OCI-LY1 (cell line): ENCODE results near the gene GSK3B.

Source experiments
- H2AFZ ChIP-seq: fragments of 200-600 bp; sonication (generic), shearing (Covaris generic); 2 replicates; pipeline ENCODE4 v1.6.0; 2014; ENCODE audit warnings: antibody characterized with exemption, mild to moderate bottlenecking, low read length
- H3F3A ChIP-seq: fragments of 200-600 bp; sonication (generic), shearing (Covaris generic); 2 replicates; pipeline ENCODE4 v1.6.0; 2014; ENCODE audit warnings: mild to moderate bottlenecking, antibody characterized with exemption, low read length, moderate library complexity; ENCODE audit not compliant: insufficient read depth
- H3K27ac ChIP-seq: fragments of 200-600 bp; sonication (generic); 2 replicates; pipeline ENCODE4 v1.5.1; 2014; ENCODE audit warnings: low read length, mixed run types, mild to moderate bottlenecking, low read depth; ENCODE audit not compliant: poor library complexity, severe bottlenecking
- H3K27me3 ChIP-seq: fragments of 200-600 bp; sonication (generic); 2 replicates; pipeline ENCODE4 v1.6.0; 2014; ENCODE audit warnings: antibody characterized with exemption, mild to moderate bottlenecking, low read length, moderate library complexity; ENCODE audit not compliant: insufficient read depth
- H3K36me3 ChIP-seq: fragments of 200-600 bp; sonication (generic); 2 replicates; pipeline ENCODE4 v1.6.1; 2014; ENCODE audit warnings: mild to moderate bottlenecking, antibody characterized with exemption, low read length, moderate library complexity, mixed read lengths; ENCODE audit not compliant: insufficient read depth
- H3K4me1 ChIP-seq: fragments of 200-600 bp; sonication (generic); 2 replicates; pipeline ENCODE4 v1.5.1; 2014; ENCODE audit warnings: mild to moderate bottlenecking, low read length, moderate library complexity; ENCODE audit not compliant: insufficient read depth, severe bottlenecking
- H3K4me2 ChIP-seq: fragments of 200-600 bp; sonication (generic), shearing (Covaris generic); 2 replicates; pipeline ENCODE4 v1.6.1; 2014; ENCODE audit warnings: low read length
- H3K4me3 ChIP-seq: fragments of 200-600 bp; sonication (generic); 2 replicates; pipeline ENCODE4 v1.5.1; 2014; ENCODE audit warnings: low read length, low read depth, mild to moderate bottlenecking, mixed read lengths; ENCODE audit not compliant: poor library complexity, severe bottlenecking
- H3K79me2 ChIP-seq: fragments of 200-600 bp; shearing (Covaris generic); 2 replicates; pipeline ENCODE4 v1.6.1; 2016; ENCODE audit warnings: mixed run types, low read length, mixed read lengths; ENCODE audit not compliant: insufficient read depth
- H3K9ac ChIP-seq: fragments of 200-600 bp; sonication (generic), shearing (Covaris generic); 2 replicates; pipeline ENCODE4 v1.6.1; 2014; ENCODE audit warnings: mild to moderate bottlenecking, low read length, mixed read lengths
- H3K9me2 ChIP-seq: fragments of 200-600 bp; sonication (generic), shearing (Covaris generic); 2 replicates; pipeline ENCODE4 v1.6.1; 2014; ENCODE audit warnings: low read depth, mild to moderate bottlenecking, low read length, mixed read lengths
- H3K9me3 ChIP-seq: fragments of 200-600 bp; shearing (Covaris generic); 2 replicates; pipeline ENCODE4 v1.6.1; 2014; ENCODE audit warnings: low read length, mixed read lengths
- H4K20me1 ChIP-seq: fragments of 200-600 bp; sonication (generic), shearing (Covaris generic); 2 replicates; pipeline ENCODE4 v1.6.0; 2016; ENCODE audit warnings: mild to moderate bottlenecking, low read length; ENCODE audit not compliant: insufficient read depth
- CTCF ChIP-seq: fragments of 200-600 bp; sonication (generic), shearing (Covaris generic); IDR thresholded peaks from 2 replicates; pipeline ENCODE4 v1.5.1; 2017; ENCODE audit warnings: mild to moderate bottlenecking, antibody characterized with exemption, low read length, moderate library complexity, mixed read lengths
- EZH2 ChIP-seq: fragments of 200-600 bp; sonication (generic), shearing (Covaris generic); IDR thresholded peaks from 2 replicates; pipeline ENCODE4 v1.8.0; 2017; ENCODE audit warnings: borderline replicate concordance, mixed run types, mild to moderate bottlenecking, antibody characterized with exemption, low read length, moderate library complexity, mixed read lengths

The GSK3B gene

GRCh38 chr3:120064641-120065040, 29.6 kb downstream of the GSK3B start:
- H3F3A ChIP-seq, result no peaks in the 10 kb centered on the region; the same call in 1 of the 2 replicates
- no peak overlapping the region for H3K4me2 ChIP-seq
- peaks cover 14% of the 10 kb centered on the region for H3K4me1 ChIP-seq
- H3K27me3 ChIP-seq, result no peaks in the 10 kb centered on the region
- H4K20me1 ChIP-seq, result peaks cover 2% of the 10 kb centered on the region; the same call in 1 of the 2 replicates
- H3K27ac ChIP-seq, result no peak overlapping the region
- no peaks in the 10 kb centered on the region for H3K9me2 ChIP-seq
- H3K36me3 ChIP-seq, result peaks cover 13% of the 10 kb centered on the region
- H2AFZ ChIP-seq, result no peak overlapping the region
- H3K9me3 ChIP-seq, result 0 out of 2 replicates have a peak, but pooled peaks cover 3% of the 10 kb centered on the region
- H3K9ac ChIP-seq, result no peak overlapping the region
- TF ChIP-seq CTCF (no peak), EZH2 (no peak)
- H3K79me2 ChIP-seq, result peaks cover 93% of the 10 kb centered on the region
- H3K4me3 ChIP-seq, result no peak overlapping the region

- no peak overlapping the region for H3K4me2 ChIP-seq
- H3K9me2 ChIP-seq, result no peaks in the 10 kb centered on the region
- peaks cover 30% of the 10 kb centered on the region for H3K4me1 ChIP-seq
- H3K9me3 ChIP-seq, result 0 out of 2 replicates have a peak, but pooled peaks cover 3% of the 10 kb centered on the region
- H3K27ac ChIP-seq, result no peak overlapping the region
- H3K27me3 ChIP-seq, result no peaks in the 10 kb centered on the region
- no peaks in the 10 kb centered on the region; the same call in 1 of the 2 replicates for H3F3A ChIP-seq
- H2AFZ ChIP-seq, result no peak overlapping the region
- peaks cover 98% of the 10 kb centered on the region for H3K79me2 ChIP-seq
- no peak overlapping the region for H3K9ac ChIP-seq
- TF ChIP-seq EZH2 (no peak), CTCF (no peak)
- peaks cover 9% of the 10 kb centered on the region for H3K36me3 ChIP-seq
- H3K4me3 ChIP-seq, result no peak overlapping the region
- peaks cover 2% of the 10 kb centered on the region; the same call in 1 of the 2 replicates for H4K20me1 ChIP-seq
These were observed 31.8 kb downstream of the GSK3B start for GRCh38 chr3:120062474-120062873.

DNA sequence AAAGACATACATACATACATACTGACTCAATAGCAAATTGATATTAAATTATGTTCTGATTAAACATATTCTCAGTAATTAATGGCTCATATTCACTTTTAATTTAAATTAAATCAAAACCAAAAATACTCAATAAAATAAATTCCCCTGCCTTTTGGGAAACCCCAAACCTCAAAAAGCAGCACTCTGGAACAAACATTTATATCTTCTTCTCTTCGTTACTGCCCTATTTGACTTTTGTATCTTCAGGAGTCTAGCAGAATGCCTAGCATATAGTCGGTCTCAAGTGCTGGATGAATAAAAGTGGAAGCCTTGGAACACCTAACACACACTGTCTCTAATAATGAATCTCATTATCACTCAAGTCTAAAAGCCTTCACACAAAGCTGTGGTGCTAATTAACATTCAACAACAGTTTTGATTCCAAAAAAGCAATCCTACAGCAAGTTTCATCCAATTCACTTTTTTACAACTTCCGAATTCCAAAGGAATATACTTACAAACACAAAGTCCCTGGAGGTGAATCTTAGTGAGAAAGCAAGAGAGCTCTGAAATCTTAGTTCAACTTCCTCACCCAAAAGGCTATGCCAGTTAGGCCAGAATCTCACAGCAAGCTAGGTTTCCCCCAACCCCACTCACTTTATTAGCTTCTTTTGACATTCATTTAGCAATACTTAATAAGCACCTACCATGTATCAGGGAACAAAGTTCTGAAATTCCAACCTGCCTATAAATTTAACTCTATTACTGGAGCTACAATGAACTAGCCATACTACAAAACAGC, 35.0 kb downstream of the GSK3B start:
- H2AFZ ChIP-seq, result no peak overlapping the region
- no peak overlapping the region for H3K9ac ChIP-seq
- H3K9me2 ChIP-seq, result no peaks in the 10 kb centered on the region
- H4K20me1 ChIP-seq, result peaks cover 2% of the 10 kb centered on the region; the same call in 1 of the 2 replicates
- H3K9me3 ChIP-seq, result no peaks in the 10 kb centered on the region
- H3K27ac ChIP-seq, result no peak overlapping the region
- H3K36me3 ChIP-seq, result peaks cover 12% of the 10 kb centered on the region; the same call in 1 of the 2 replicates
- peaks cover 30% of the 10 kb centered on the region for H3K4me1 ChIP-seq
- no peaks in the 10 kb centered on the region for H3F3A ChIP-seq
- no peaks in the 10 kb centered on the region for H3K27me3 ChIP-seq
- TF ChIP-seq CTCF (no peak), EZH2 (no peak)
- peaks cover 91% of the 10 kb centered on the region for H3K79me2 ChIP-seq
- no peak overlapping the region for H3K4me3 ChIP-seq
- H3K4me2 ChIP-seq, result peak overlapping the region; percentile 8; the same call in 1 of the 2 replicates
